Measurements from ENCODE around the gene EFNA5.

- TF ChIP-seq POLR2AphosphoS5 (IDR thresholded peaks at IDR 0.05) (no peak), EP300 (conservative IDR thresholded peaks at IDR 0.05; ENCODE audit: poor library complexity, severe bottlenecking) (no peak), EZH2 (IDR thresholded peaks at IDR 0.05; ENCODE audit: borderline replicate concordance, insufficient read depth, low read length, poor library complexity, severe bottlenecking) (no peak), RAD21 (conservative IDR thresholded peaks at IDR 0.05) (no peak)
- TF ChIP-seq, protein P1, sequence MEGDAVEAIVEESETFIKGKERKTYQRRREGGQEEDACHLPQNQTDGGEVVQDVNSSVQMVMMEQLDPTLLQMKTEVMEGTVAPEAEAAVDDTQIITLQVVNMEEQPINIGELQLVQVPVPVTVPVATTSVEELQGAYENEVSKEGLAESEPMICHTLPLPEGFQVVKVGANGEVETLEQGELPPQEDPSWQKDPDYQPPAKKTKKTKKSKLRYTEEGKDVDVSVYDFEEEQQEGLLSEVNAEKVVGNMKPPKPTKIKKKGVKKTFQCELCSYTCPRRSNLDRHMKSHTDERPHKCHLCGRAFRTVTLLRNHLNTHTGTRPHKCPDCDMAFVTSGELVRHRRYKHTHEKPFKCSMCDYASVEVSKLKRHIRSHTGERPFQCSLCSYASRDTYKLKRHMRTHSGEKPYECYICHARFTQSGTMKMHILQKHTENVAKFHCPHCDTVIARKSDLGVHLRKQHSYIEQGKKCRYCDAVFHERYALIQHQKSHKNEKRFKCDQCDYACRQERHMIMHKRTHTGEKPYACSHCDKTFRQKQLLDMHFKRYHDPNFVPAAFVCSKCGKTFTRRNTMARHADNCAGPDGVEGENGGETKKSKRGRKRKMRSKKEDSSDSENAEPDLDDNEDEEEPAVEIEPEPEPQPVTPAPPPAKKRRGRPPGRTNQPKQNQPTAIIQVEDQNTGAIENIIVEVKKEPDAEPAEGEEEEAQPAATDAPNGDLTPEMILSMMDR (IDR thresholded peaks at IDR 0.05; ENCODE audit: poor library complexity, severe bottlenecking), result no peak
Measured at GRCh38 chr5:107472620-107473064, 198.1 kb downstream of the EFNA5 start.

Measured in neural cell (in vitro differentiated cells).